K562 (cell line): ENCODE measurements around the gene ALG11. TPM values are rescaled to one million over a fixed set of nuclear protein-coding genes. Genes with fewer than 3 reads are reported as not detected.

ENCODE experiments used
- MAFF ChIP-seq: IDR thresholded peaks from 2 replicates; pipeline ENCODE4 v1.6.1; 2012; ENCODE audit warnings: low read length, improper control_type of control experiment
- ZNF224 ChIP-seq: sonication (generic); formaldehyde crosslinking; IDR thresholded peaks from 2 replicates; pipeline ENCODE4 v1.8.0; 2022; ENCODE audit warnings: mild to moderate bottlenecking, missing genetic modification reagents
- polyA plus RNA-seq, 8 experiments: library from polyadenylated mRNA; depleted of rRNA in 4 of 8; stranded (reverse) in 5 of 8; unstranded in 3 of 8; fragments of >200 nt; fragmentation: Nextera tagmentation in 2 of 8; fragmentation: Illumina TruSeq in 1 of 8; extraction: Ambion mirVana in 2 of 8; extraction: Trizol in 1 of 8; gene quantifications; 2 replicates each; pipeline versions ENCODE4 v1.2.1 to v1.2.3, GENCODE V29; 2011 to 2014; ENCODE audit warnings: inconsistent platforms in 1 of 8, missing spikeins in 1 of 8
- total RNA-seq, 7 experiments: library from RNA; depleted of rRNA in 6 of 7; stranded (reverse); fragments of >200 nt in 6 of 7; fragmentation: Illumina TruSeq in 2 of 7; extraction: Trizol in 2 of 7; gene quantifications; 2 replicates each; pipeline versions ENCODE4 v1.2.1 to v1.2.3, GENCODE V29; 2011 to 2021; ENCODE audit warnings: low replicate concordance in 1 of 7
- TF ChIP-seq, protein P1 (sequence below): fragments of 450-650 bp; IDR thresholded peaks from 2 replicates; pipeline ENCODE4 v1.6.1; 2016; ENCODE audit warnings: low read depth

Gene ALG11
- total and polyA plus RNA-seq, 9 of the 15 experiments (the other 6 are each of a cell fraction or from before 2014, with no cell fraction given): 7.3 to 19.2 (median 16.3) TPM

DNA sequence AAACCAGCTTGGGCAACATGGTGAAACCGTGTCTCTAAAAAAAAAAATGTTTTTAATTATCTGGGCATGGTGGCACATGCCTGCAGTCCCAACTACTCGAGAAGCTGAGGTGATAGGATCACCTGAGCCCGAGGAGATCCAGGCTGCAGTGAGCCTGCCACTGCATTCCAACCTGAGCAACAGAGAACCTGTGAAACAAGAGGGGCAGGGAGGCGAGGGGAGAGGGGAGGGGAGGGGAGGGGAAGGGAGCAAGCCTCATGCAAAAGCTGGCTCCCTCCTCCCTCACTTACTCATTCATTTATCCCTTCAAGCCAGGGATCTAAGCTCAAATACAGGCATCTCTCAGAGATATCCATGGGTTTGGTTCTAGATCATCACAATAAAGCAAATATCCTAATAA lies 9.8 kb upstream of the ALG11 start (continued):
- TF ChIP-seq, protein P1, sequence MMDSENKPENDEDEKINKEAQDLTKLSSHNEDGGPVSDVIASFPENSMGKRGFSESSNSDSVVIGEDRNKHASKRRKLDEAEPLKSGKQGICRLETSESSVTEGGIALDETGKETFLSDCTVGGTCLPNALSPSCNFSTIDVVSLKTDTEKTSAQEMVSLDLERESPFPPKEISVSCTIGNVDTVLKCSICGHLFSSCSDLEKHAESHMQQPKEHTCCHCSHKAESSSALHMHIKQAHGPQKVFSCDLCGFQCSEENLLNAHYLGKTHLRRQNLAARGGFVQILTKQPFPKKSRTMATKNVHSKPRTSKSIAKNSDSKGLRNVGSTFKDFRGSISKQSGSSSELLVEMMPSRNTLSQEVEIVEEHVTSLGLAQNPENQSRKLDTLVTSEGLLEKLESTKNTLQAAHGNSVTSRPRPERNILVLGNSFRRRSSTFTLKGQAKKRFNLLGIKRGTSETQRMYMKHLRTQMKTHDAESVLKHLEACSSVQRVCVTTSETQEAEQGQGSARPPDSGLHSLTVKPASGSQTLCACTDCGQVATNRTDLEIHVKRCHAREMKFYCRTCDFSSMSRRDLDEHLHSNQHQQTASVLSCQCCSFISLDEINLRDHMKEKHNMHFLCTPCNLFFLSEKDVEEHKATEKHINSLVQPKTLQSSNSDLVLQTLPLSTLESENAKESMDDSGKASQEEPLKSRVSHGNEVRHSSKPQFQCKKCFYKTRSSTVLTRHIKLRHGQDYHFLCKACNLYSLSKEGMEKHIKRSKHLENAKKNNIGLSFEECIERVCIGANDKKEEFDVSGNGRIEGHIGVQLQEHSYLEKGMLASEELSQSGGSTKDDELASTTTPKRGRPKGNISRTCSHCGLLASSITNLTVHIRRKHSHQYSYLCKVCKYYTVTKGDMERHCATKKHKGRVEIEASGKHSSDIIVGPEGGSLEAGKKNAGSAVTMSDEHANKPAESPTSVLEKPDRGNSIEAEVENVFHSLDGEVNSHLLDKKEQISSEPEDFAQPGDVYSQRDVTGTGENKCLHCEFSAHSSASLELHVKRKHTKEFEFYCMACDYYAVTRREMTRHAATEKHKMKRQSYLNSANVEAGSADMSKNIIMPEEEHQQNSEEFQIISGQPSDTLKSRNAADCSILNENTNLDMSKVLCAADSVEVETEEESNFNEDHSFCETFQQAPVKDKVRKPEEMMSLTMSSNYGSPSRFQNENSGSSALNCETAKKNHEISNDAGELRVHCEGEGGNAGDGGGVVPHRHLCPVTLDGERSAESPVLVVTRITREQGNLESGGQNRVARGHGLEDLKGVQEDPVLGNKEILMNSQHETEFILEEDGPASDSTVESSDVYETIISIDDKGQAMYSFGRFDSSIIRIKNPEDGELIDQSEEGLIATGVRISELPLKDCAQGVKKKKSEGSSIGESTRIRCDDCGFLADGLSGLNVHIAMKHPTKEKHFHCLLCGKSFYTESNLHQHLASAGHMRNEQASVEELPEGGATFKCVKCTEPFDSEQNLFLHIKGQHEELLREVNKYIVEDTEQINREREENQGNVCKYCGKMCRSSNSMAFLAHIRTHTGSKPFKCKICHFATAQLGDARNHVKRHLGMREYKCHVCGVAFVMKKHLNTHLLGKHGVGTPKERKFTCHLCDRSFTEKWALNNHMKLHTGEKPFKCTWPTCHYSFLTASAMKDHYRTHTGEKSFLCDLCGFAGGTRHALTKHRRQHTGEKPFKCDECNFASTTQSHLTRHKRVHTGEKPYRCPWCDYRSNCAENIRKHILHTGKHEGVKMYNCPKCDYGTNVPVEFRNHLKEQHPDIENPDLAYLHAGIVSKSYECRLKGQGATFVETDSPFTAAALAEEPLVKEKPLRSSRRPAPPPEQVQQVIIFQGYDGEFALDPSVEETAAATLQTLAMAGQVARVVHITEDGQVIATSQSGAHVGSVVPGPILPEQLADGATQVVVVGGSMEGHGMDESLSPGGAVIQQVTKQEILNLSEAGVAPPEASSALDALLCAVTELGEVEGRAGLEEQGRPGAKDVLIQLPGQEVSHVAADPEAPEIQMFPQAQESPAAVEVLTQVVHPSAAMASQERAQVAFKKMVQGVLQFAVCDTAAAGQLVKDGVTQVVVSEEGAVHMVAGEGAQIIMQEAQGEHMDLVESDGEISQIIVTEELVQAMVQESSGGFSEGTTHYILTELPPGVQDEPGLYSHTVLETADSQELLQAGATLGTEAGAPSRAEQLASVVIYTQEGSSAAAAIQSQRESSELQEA: no peak
- TF ChIP-seq ZNF224 (CRISPR knock-in tag): no peak
- no peak for TF ChIP-seq MAFF
